IgD-negative memory B cell (primary cell): ENCODE data around the gene TTLL11. TPM values are rescaled to one million over a fixed set of nuclear protein-coding genes. Genes with fewer than 3 reads are reported as not detected.

ENCODE experiments used
- H3K27ac Mint-ChIP-seq, 3 donors: one replicate each; pipeline ENCODE4 v1.8.0; 2020 to 2022; ENCODE audit warnings: mild to moderate bottlenecking in 3 of 3, mixed read lengths in 3 of 3, moderate library complexity in 1 of 3
- H3K27me3 Mint-ChIP-seq: one replicate; pipeline ENCODE4 v1.8.0; 2021; ENCODE audit warnings: mixed read lengths
- H3K36me3 Mint-ChIP-seq: one replicate; pipeline ENCODE4 v1.8.0; 2020; ENCODE audit warnings: mild to moderate bottlenecking, mixed read lengths
- H3K4me1 Mint-ChIP-seq, 3 donors: one replicate each; pipeline ENCODE4 v1.8.0; 2020 to 2022; ENCODE audit warnings: mixed read lengths in 3 of 3, mild to moderate bottlenecking in 1 of 3
- H3K4me3 Mint-ChIP-seq, 4 donors: one replicate each; pipeline ENCODE4 v1.8.0; 2020 to 2022; ENCODE audit warnings: mild to moderate bottlenecking in 4 of 4, mixed read lengths in 4 of 4, moderate library complexity in 3 of 4
- H3K9me3 Mint-ChIP-seq, 3 donors: one replicate each; pipeline ENCODE4 v1.8.0; 2020 to 2021; ENCODE audit warnings: mixed read lengths in 3 of 3, mild to moderate bottlenecking in 1 of 3
- polyA plus RNA-seq: library from polyadenylated mRNA; unstranded; fragments of 300-500 nt; fragmentation: Illumina TruSeq; gene quantifications from one replicate; pipeline ENCODE4 v1.2.3, GENCODE V29; 2021

TTLL11 gene
- polyA plus RNA-seq, 1 donor from 2014 or later, result 6.0 TPM

DNA sequence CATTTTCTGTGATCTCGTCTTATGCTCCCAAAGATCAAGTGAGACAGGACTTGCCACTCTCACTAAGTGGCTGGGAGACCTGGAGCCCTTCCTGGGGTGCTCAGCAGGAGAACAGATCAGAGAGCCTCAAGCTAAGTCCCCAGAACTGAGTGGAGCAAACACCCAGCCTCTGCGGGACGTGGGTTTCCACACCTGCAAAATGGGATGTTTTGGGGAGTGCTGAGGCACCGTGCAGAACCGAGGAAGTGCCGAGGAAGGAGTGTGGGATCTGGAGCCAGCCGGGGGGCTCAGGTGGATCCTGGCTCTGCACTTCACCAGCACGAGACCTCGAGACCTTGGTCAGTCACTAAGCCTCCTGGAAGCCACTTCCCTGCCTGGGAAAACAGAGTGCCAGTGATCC is 275.6 kb downstream of the TTLL11 start:
- Mint-ChIP-seq H3K36me3 (no peaks in the 10 kb centered on the region), H3K9me3 (no peaks in the 10 kb centered on the region), H3K27me3 (peaks cover 1% of the 10 kb centered on the region), H3K27ac (no peak overlapping the region), H3K4me1 (no peaks in the 10 kb centered on the region), H3K4me3 (peak overlapping the region in 1 of 4 donors; percentile 33)

DNA sequence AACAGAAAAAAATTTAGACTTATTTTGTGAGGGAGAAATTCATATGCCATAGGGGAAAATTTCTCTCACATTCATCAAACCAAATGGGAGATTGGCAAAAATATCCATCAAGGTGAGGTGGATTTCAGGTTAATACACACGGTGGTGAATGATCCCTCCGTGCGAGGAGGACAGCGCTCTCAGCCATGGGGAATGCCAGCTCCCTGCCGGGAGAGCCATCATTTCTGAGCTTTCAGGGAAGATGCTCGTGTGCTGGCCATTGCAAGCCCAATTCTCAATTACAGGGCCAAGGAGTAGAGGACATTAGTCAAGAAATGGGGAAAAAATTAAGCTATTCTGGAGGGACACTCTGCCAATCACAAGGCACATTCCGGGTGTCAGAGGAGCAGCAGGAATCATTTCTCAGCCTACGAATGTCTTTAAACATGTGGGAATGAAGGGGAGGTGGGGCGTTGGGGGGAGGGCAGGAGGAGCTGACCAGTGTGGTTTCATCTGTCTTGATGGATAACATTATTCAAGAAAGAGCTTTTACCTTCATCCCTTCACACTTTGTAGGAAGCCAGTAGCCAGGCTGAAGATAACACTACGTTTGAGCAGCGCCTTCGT is 276.2 kb downstream of the TTLL11 start:
- H3K9me3 Mint-ChIP-seq, result no peaks in the 10 kb centered on the region
- H3K27ac Mint-ChIP-seq, result peak overlapping the region in 1 of 3 donors; percentile 86
- H3K4me1 Mint-ChIP-seq, result no peaks in the 10 kb centered on the region
- H3K36me3 Mint-ChIP-seq, result no peaks in the 10 kb centered on the region
- no peak overlapping the region for H3K4me3 Mint-ChIP-seq
- peaks cover 1% of the 10 kb centered on the region for H3K27me3 Mint-ChIP-seq

GRCh38 chr9:121816449-121816817 is 276.7 kb downstream of the TTLL11 start:
- no peaks in the 10 kb centered on the region for H3K9me3 Mint-ChIP-seq
- H3K27me3 Mint-ChIP-seq, result peaks cover 1% of the 10 kb centered on the region
- H3K27ac Mint-ChIP-seq, result peak overlapping the region in 1 of 3 donors; percentile 86
- H3K4me1 Mint-ChIP-seq, result no peaks in the 10 kb centered on the region
- no peaks in the 10 kb centered on the region for H3K36me3 Mint-ChIP-seq
- no peak overlapping the region for H3K4me3 Mint-ChIP-seq

DNA sequence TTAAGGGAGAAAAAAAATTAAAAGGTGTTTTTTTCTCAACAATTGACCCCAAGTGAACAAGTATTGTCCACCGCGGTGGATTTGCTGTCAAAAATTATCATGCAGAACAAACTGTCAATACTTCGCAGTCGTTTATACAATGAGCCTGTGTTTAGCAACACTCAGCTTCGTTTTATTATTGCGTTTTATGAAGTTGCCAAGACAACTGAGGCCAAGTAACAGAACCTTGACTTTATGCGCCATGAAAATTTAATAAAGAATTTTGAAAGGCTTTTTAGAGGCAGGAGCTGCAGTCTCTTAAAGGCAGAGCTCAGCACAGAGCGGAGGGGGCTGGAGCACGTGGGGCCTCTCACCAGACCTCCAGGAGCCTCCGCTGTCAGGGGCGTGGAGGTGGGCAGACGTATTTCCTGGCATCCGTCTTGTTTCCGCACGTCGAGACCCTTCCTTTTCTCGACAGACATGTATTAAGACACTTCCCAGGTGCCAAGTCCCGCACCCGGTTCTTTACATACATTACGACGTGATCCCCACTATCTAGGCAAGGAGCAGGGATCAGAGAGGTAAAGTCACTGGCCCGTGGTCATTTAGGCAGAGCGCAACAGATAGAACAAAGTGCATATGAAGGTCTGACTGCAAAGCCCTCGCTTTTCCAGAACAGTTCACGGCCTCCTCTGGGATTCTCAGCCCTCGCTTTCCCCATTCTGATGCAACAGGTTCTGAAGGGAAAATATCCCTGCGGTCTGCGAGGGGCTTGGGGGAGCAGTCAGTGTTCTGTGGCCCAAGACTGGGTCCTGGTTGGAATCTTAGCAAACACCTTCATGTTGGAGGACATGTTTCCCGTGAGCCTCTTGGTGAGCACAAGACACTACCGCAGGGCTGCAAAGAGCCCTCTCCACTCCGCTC is 277.3 kb downstream of the TTLL11 start:
- H3K27me3 Mint-ChIP-seq, result peaks cover 1% of the 10 kb centered on the region
- no peaks in the 10 kb centered on the region for H3K36me3 Mint-ChIP-seq
- H3K9me3 Mint-ChIP-seq, result no peaks in the 10 kb centered on the region

DNA sequence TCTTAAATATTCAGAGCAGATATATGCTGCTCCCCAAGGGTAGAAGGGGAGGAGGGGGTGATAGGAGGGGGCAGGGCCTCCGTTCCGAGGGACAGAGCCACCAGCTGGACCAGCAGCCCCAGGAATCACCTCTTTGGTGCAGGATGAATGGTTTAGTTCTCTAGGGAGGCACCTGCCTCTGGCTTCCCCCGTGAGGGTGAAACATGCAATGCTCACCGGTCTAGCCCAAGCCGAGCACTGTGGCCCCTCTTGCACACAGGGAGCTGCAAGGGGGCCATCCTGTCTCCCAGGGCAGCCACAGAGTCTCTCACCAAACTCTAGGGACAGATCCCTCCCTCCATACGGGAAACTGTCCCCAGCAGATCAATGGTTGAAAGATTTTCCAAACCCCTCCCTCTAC is 278.0 kb downstream of the TTLL11 start:
- H3K36me3 Mint-ChIP-seq, result no peaks in the 10 kb centered on the region
- H3K9me3 Mint-ChIP-seq, result no peaks in the 10 kb centered on the region
- no peaks in the 10 kb centered on the region for H3K4me1 Mint-ChIP-seq
- no peak overlapping the region for H3K27ac Mint-ChIP-seq
- H3K4me3 Mint-ChIP-seq, result no peak overlapping the region
- peaks cover 1% of the 10 kb centered on the region for H3K27me3 Mint-ChIP-seq

More for the DNA sequence above, 277.3 kb downstream of the TTLL11 start:
- no peaks in the 10 kb centered on the region for H3K4me1 Mint-ChIP-seq
- no peak overlapping the region for H3K27ac Mint-ChIP-seq
- H3K4me3 Mint-ChIP-seq, result no peak overlapping the region

DNA sequence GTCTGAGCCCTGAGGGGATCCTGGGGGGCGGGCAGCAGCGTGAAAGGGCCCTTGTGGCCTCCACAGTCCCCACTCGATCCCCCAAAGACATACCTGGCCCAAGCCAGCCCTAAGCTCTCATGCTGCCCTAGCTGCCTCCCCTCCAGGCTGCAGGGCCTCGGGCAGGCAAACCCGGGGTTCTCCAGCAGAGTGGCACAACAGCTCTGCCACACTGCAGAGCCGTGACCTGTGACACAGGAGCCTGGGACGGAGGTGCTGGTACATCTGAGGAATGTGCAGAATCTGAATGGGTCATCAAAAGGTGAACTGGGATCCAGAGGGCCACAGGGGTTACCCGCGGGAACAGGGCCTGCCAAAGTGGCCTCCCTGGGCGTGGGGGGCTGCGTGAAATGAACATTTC is 278.5 kb downstream of the TTLL11 start:
- Mint-ChIP-seq H3K4me1 (no peaks in the 10 kb centered on the region), H3K27ac (no peak overlapping the region)

DNA sequence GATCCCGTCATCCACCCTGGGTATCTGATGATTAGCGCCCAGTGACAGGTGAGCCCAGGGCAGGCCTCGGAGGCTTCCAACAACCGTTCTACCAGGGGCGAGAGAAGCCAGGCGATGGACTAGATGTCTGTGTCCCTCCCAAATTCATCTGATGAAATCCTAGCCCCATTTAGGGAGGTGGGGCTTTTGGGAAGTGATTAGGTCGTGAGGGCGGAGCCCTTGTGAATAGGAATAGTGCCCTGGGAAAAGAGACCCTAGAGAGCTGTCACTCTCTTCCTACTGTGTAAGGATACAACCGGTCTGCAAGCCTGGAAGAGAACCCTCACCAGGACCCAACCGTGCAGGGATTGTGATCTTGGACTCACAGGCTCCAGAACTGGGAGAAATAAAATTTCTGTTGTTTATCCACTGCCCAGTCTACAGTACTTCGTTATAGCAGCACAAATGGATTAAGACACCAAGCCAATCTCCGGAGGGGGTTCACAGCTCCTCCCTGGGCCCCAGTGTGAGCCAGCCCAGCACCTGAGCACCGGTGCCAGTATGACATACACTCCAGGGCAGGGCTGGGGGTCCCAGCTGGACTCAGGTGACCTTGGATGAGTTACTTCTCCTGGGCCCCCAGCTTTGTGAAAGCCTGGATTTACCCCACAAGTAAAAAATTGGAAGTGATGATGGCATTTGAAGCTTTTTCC is 279.4 kb downstream of the TTLL11 start:
- Mint-ChIP-seq H3K4me1 (no peaks in the 10 kb centered on the region), H3K9me3 (no peaks in the 10 kb centered on the region), H3K4me3 (no peak overlapping the region), H3K27ac (no peak overlapping the region), H3K27me3 (peaks cover 1% of the 10 kb centered on the region), H3K36me3 (no peaks in the 10 kb centered on the region)

More for the DNA sequence above, 278.5 kb downstream of the TTLL11 start:
- no peaks in the 10 kb centered on the region for H3K36me3 Mint-ChIP-seq
- peaks cover 1% of the 10 kb centered on the region for H3K27me3 Mint-ChIP-seq
- no peaks in the 10 kb centered on the region for H3K9me3 Mint-ChIP-seq
- H3K4me3 Mint-ChIP-seq, result no peak overlapping the region

DNA sequence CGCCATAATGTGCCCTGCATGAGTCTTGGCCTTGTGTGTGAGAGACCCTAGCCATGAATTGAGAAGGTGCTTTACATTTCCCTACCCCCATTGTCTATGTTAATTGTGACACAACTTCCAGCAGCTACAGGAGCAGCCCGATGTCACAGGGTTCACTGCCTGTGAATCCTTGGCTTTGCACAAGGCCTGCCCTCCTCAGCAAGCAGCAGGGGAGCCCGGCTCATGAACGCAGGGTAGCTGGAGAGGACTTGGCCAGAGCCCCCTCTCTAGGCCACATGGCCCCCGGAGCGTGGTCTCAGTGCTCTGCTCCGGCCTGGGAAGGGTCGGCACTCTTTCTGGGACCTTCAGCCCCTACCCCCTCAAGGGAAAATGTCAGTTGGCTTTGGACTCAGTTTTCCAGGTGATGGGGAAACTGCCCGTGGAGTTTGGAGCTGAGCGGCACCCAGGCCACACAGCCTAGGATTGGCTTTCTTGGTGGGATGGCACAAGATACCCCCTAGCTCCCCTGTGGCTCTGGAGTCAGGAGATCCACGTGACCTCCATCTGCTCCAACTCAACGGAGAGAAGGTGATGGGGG is 280.9 kb downstream of the TTLL11 start:
- Mint-ChIP-seq H3K36me3 (no peaks in the 10 kb centered on the region), H3K27ac (no peak overlapping the region), H3K4me3 (no peak overlapping the region), H3K27me3 (peaks cover 1% of the 10 kb centered on the region), H3K9me3 (no peaks in the 10 kb centered on the region), H3K4me1 (no peaks in the 10 kb centered on the region)

DNA sequence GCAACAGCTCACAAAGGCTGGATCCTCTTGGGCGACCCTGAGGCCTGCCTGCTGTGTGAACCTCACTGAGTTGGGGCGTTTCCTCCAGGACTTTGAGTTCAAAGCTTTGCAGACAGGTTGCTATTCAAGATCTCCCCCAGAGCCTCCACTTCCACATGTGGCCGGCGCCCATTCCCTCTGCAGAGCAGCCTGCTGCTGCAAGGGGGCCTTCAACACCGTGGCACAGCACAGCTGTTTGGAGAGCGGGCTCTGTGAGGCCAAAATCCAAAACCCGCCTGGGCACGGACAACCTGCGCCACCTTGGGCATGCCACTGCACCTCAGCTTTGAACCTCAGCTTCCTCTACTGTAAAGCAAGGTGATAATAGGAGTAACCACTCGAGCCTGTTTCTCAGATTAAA is 281.4 kb downstream of the TTLL11 start:
- Mint-ChIP-seq H3K9me3 (no peaks in the 10 kb centered on the region), H3K4me3 (no peak overlapping the region), H3K4me1 (no peaks in the 10 kb centered on the region), H3K27me3 (peaks cover 1% of the 10 kb centered on the region), H3K27ac (no peak overlapping the region), H3K36me3 (no peaks in the 10 kb centered on the region)

- Mint-ChIP-seq H3K4me3 (no peak overlapping the region), H3K27ac (no peak overlapping the region), H3K4me1 (no peaks in the 10 kb centered on the region), H3K9me3 (no peaks in the 10 kb centered on the region), H3K36me3 (no peaks in the 10 kb centered on the region), H3K27me3 (no peaks in the 10 kb centered on the region)
Measured at GRCh38 chr9:121811140-121811539, 282.0 kb downstream of the TTLL11 start.

- no peaks in the 10 kb centered on the region for H3K9me3 Mint-ChIP-seq
- no peaks in the 10 kb centered on the region for H3K36me3 Mint-ChIP-seq
- no peak overlapping the region for H3K27ac Mint-ChIP-seq
- no peaks in the 10 kb centered on the region for H3K27me3 Mint-ChIP-seq
- H3K4me3 Mint-ChIP-seq, result no peak overlapping the region
- H3K4me1 Mint-ChIP-seq, result no peaks in the 10 kb centered on the region
Measured at GRCh38 chr9:121810489-121810888, 282.6 kb downstream of the TTLL11 start.

DNA sequence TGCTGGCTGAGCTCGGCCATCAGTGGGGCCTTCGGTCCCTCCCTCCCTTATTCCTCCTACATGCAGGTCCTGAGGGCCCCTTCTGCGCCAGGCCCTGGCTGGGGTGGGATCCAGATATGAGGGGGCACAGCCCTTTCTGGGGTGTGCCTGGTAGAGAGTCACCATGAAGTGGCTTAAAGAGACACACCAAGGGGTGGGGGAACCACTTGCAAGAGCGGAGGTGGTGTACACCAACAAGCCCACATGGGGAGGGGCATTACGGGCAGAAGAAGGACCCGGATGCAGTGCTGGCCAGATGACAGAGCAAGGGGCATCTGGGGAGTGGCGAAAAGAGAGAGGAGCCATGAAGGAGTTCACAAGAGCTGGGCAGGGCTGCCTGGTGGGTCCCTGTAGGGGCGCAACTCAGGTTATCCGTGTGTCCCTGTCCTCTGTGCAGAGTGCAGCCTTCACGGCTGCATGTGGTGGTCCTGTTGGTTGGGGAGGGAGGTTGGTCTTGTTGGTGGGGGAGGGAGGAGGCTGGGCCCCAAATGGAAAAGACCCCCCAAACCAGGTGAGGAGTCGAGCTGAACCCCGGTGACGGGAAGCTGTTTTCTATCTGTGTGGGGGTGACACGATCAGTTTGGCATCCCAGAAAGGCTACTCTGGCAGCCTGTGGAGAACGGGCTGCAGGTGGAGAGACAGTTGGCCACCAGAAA is 283.6 kb downstream of the TTLL11 start:
- Mint-ChIP-seq H3K4me1 (no peaks in the 10 kb centered on the region), H3K36me3 (no peaks in the 10 kb centered on the region), H3K27ac (no peak overlapping the region), H3K9me3 (peaks cover 2 to 6% (median 2%) of the 10 kb centered on the region in 3 donors), H3K4me3 (no peak overlapping the region), H3K27me3 (no peaks in the 10 kb centered on the region)

DNA sequence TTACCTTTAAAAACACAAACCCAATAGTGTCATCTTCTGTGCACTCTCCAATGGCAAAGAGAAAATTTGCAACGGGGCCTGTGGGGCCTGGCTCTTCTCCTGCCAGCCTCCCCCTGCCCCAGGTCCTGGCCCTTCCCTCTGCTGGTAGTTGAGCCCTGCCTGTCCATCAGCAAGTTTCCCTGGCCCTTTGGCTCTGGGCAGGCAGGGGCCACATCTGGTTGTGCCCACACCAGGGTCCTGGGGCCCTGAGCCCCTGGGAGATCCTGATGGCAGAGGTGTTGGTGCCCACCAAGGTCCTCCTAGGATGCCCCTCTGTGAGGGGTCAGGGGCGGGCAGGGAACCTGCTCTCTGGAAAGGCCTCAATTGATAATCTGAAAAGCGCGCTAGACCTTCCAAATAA is 284.3 kb downstream of the TTLL11 start:
- no peaks in the 10 kb centered on the region for H3K36me3 Mint-ChIP-seq
- peaks cover 4 to 12% (median 5%) of the 10 kb centered on the region in 3 donors for H3K9me3 Mint-ChIP-seq
- no peaks in the 10 kb centered on the region for H3K27me3 Mint-ChIP-seq
- no peaks in the 10 kb centered on the region for H3K4me1 Mint-ChIP-seq
- H3K4me3 Mint-ChIP-seq, result peak overlapping the region in 1 of 4 donors; percentile 13
- no peak overlapping the region for H3K27ac Mint-ChIP-seq

DNA sequence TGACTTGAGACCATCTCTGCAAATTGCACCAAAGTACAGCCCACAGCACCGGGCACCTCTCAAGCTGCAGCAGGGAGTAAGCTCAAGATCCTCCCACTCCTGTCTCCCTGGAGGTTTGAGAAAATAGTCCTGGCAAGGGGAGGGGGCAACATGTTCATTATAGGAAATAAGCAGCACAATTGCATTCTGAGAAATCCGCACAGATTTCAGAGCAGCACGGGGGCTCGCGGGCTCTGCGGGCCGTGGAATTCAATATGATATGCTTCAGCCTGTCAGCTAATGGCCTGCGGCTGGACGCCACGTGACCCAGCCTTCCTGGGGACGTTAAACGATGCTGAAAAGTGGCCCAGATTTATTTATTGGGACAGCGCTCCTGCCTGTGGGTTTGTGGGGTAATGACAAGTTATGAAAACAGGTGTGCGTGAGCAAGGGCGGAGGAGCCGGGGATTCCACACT is 285.3 kb downstream of the TTLL11 start:
- H3K9me3 Mint-ChIP-seq, result peaks cover 4 to 12% (median 5%) of the 10 kb centered on the region in 3 donors
- H3K4me1 Mint-ChIP-seq, result no peaks in the 10 kb centered on the region
- no peak overlapping the region for H3K27ac Mint-ChIP-seq
- peaks cover 2% of the 10 kb centered on the region for H3K36me3 Mint-ChIP-seq
- H3K4me3 Mint-ChIP-seq, result no peak overlapping the region
- H3K27me3 Mint-ChIP-seq, result no peaks in the 10 kb centered on the region
